Chondrocyte (in vitro differentiated cells): ENCODE results near the gene CADPS. TPM values are rescaled to one million over a fixed set of nuclear protein-coding genes. Genes with fewer than 3 reads are reported as not detected.

ENCODE experiments used
- DNase-seq: peaks from one replicate; pipeline ENCODE4 v3.0.0; 2021; ENCODE audit warnings: mixed read lengths, low spot score
- H3K27ac Mint-ChIP-seq: one replicate; pipeline ENCODE4 v1.8.0; 2021; ENCODE audit warnings: mild to moderate bottlenecking, moderate library complexity, mixed read lengths; ENCODE audit not compliant: unreplicated experiment
- H3K27me3 Mint-ChIP-seq: 2 replicates; pipeline ENCODE4 v1.8.0; 2021; ENCODE audit warnings: low read depth, mixed read lengths
- H3K36me3 Mint-ChIP-seq: 2 replicates; pipeline ENCODE4 v1.8.0; 2021; ENCODE audit warnings: low read depth, mixed read lengths
- H3K4me1 Mint-ChIP-seq: 2 replicates; pipeline ENCODE4 v1.8.0; 2021; ENCODE audit warnings: low read depth, mild to moderate bottlenecking, mixed read lengths
- H3K4me3 Mint-ChIP-seq: one replicate; pipeline ENCODE4 v1.8.0; 2021; ENCODE audit warnings: mild to moderate bottlenecking, moderate library complexity, mixed read lengths; ENCODE audit not compliant: unreplicated experiment
- H3K9me3 Mint-ChIP-seq: 2 replicates; pipeline ENCODE4 v1.8.0; 2021; ENCODE audit warnings: low read depth, mixed read lengths
- total RNA-seq: library from RNA; stranded (reverse); gene quantifications from 3 replicates; pipeline ENCODE4 v1.2.1, GENCODE V29; 2021
- TF ChIP-seq, protein P1 (sequence below): fragments of 200-600 bp; sonication (generic); IDR thresholded peaks from 2 replicates; pipeline ENCODE4 v1.5.0; 2021; ENCODE audit warnings: antibody characterized with exemption, mild to moderate bottlenecking, moderate library complexity

CADPS gene
- total RNA-seq, 1 donor from 2014 or later, result not detected

DNA sequence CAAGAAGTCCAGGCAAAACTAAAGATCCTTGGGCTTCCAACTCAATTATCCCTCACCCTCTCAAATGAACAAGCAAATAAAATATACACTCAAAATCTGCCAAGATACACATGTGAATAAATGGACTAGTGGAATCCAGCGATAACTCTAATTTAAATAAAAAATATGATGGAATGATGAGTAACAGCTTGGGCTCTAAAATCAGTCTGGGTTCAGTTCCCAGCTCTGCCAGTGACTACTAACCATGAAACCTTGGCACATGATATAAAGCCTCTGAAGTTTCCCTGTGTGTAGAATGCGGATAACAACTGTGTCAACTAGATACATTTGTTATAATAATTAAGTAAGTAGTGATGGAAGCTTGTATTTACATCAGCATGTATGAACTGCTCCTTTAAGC lies 81.3 kb downstream of the CADPS start:
- Mint-ChIP-seq H3K27me3 (no peaks in the 10 kb centered on the region), H3K4me3 (no peak overlapping the region), H3K4me1 (no peaks in the 10 kb centered on the region), H3K27ac (no peak overlapping the region), H3K36me3 (no peaks in the 10 kb centered on the region), H3K9me3 (no peaks in the 10 kb centered on the region)
- DNase-seq, result no peak
- TF ChIP-seq, protein P1, sequence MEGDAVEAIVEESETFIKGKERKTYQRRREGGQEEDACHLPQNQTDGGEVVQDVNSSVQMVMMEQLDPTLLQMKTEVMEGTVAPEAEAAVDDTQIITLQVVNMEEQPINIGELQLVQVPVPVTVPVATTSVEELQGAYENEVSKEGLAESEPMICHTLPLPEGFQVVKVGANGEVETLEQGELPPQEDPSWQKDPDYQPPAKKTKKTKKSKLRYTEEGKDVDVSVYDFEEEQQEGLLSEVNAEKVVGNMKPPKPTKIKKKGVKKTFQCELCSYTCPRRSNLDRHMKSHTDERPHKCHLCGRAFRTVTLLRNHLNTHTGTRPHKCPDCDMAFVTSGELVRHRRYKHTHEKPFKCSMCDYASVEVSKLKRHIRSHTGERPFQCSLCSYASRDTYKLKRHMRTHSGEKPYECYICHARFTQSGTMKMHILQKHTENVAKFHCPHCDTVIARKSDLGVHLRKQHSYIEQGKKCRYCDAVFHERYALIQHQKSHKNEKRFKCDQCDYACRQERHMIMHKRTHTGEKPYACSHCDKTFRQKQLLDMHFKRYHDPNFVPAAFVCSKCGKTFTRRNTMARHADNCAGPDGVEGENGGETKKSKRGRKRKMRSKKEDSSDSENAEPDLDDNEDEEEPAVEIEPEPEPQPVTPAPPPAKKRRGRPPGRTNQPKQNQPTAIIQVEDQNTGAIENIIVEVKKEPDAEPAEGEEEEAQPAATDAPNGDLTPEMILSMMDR, result no peak

DNA sequence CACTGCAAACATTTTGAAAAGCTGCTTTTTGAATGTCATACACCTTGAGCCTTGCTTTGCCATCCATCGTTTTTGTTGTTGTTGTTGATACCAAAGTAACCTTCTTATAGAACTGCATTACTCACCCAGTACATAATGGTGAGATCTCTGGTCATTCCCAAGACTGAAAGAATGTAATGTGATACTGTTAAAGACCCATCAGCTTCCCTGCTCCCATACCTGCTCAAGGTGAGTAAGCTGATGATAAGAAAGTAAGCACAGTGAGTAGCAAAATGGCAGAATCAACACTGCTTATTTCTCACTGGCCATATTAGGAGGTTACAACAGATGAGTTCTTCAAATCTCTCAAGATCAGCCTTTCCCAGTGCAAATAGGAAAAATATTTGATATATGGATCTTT lies 89.8 kb downstream of the CADPS start:
- Mint-ChIP-seq H3K4me3 (no peak overlapping the region), H3K36me3 (no peaks in the 10 kb centered on the region), H3K27me3 (no peaks in the 10 kb centered on the region), H3K9me3 (no peaks in the 10 kb centered on the region), H3K27ac (no peak overlapping the region), H3K4me1 (no peaks in the 10 kb centered on the region)
- TF ChIP-seq, protein P1, result no peak
- DNase-seq, result no peak

DNA sequence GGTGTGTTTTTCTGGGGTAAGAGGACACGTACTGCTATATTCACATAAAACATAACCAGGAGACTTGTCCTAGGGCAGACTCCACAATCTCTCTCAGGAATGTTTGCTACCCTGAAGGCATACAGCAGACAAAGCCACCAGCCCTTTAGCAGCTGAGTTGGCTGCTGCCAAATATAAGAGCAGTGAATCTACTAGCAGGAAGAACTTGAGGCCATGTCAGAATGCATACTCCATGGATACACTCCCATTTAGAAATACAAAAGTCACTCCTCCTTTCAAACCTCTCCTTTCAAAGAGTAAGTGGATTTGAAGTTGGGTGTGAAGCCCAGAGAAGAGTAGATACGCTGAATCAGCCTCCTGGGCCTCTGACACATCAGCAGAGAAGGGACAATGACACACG lies 94.1 kb downstream of the CADPS start:
- no peak for DNase-seq
- no peaks in the 10 kb centered on the region for H3K9me3 Mint-ChIP-seq
- no peaks in the 10 kb centered on the region for H3K36me3 Mint-ChIP-seq
- peaks cover 16% of the 10 kb centered on the region for H3K27me3 Mint-ChIP-seq
- H3K4me1 Mint-ChIP-seq, result no peaks in the 10 kb centered on the region
- TF ChIP-seq, protein P1, result no peak
- no peak overlapping the region for H3K4me3 Mint-ChIP-seq
- H3K27ac Mint-ChIP-seq, result no peak overlapping the region

DNA sequence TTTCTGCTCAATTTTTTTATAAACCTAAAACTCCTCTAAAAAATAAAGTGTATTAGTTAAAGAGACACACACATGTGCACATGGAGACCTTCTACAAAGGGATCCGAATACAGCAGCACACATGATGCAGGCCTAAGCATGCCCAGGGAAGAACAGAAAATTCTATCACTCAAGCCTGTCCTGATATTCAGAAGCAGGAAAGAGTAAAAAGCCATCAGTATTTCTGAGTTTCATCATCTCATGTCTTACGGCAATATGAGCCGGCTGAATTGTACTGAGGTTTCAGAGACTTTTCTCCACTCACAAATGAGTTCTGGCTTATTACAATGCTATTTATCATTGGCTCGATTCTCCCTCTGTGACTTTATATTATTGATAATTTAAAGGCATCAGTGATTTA lies 97.5 kb downstream of the CADPS start:
- no peak for DNase-seq
- H3K4me1 Mint-ChIP-seq, result no peaks in the 10 kb centered on the region
- H3K9me3 Mint-ChIP-seq, result no peaks in the 10 kb centered on the region
- no peak overlapping the region for H3K4me3 Mint-ChIP-seq
- H3K36me3 Mint-ChIP-seq, result no peaks in the 10 kb centered on the region
- H3K27ac Mint-ChIP-seq, result no peak overlapping the region
- peaks cover 21% of the 10 kb centered on the region for H3K27me3 Mint-ChIP-seq
- TF ChIP-seq, protein P1, result no peak

DNA sequence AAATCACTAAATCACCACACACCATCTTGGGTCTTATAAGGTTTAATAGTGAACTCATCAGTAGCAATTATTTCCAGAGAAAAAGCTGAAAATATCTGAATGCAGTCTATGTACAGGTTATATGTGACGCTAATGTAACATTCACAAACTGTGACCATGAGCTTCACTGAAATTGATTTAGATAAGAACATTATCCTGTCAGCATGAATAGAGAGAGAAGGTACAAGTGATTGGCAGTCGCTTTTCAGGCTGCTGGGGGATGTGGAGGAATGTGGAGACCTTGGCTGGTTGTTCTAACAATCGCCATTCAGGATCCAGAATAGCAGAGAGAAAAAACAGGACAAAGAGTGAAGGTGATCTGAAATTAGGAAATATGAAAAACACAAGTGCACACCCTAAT lies 98.1 kb downstream of the CADPS start:
- no peak for DNase-seq
- Mint-ChIP-seq H3K4me3 (no peak overlapping the region), H3K36me3 (no peaks in the 10 kb centered on the region)

More for the DNA sequence above, 98.1 kb downstream of the CADPS start:
- Mint-ChIP-seq H3K27me3 (peaks cover 21% of the 10 kb centered on the region), H3K4me1 (no peaks in the 10 kb centered on the region), H3K9me3 (no peaks in the 10 kb centered on the region), H3K27ac (no peak overlapping the region)
- TF ChIP-seq, protein P1, result no peak
